Vagina (tissue), 2 donors: Measurements from ENCODE around the gene CNIH2. TPM values are rescaled to one million over a fixed set of nuclear protein-coding genes. Genes with fewer than 3 reads are reported as not detected.
A peak's percentile ranks its signal among the peaks of the same experiment; 100 is the strongest.

Experiments used
- DNase-seq, 2 donors: peaks; one replicate each; pipeline ENCODE4 v3.0.0-alpha.2; 2017; ENCODE audit errors: extremely low spot score in 2 of 2
- H3K27ac ChIP-seq: fragments of 200-600 bp; sonication (generic); one replicate; pipeline ENCODE4 v1.5.1; 2019
- H3K27me3 ChIP-seq: fragments of 200-600 bp; sonication (generic); one replicate; pipeline ENCODE4 v1.5.1; 2019
- H3K36me3 ChIP-seq, 2 donors: fragments of 200-600 bp; sonication (generic); one replicate each; pipeline ENCODE4 v1.5.1; 2017 to 2019
- H3K4me1 ChIP-seq: fragments of 200-600 bp; sonication (generic); one replicate; pipeline ENCODE4 v1.5.1; 2019
- H3K4me3 ChIP-seq, 2 donors: fragments of 200-600 bp; sonication (generic); 1 replicate in 1 of 2; 2 replicates in 1 of 2; pipeline ENCODE4 v1.5.1; 2016 to 2019
- H3K9me3 ChIP-seq: fragments of 200-600 bp; sonication (generic); one replicate; pipeline ENCODE4 v1.5.1; 2019
- CTCF ChIP-seq, 3 experiments: fragments of 450-650 bp in 2 of 3; fragments of 200-600 bp in 1 of 3; sonication (generic) in 1 of 3; IDR thresholded peaks; one replicate each; pipeline ENCODE4 v1.5.1; 2017 to 2019; ENCODE audit warnings: antibody characterized with exemption in 3 of 3, mild to moderate bottlenecking in 2 of 3, moderate library complexity in 2 of 3
- POLR2A ChIP-seq, 2 donors: fragments of 450-650 bp; IDR thresholded peaks; one replicate each; pipeline ENCODE4 v1.6.1; 2017; ENCODE audit warnings: antibody characterized with exemption in 2 of 2, mild to moderate bottlenecking in 2 of 2, moderate library complexity in 2 of 2
- POLR2AphosphoS5 ChIP-seq, 2 donors: sonication (generic); formaldehyde crosslinking; IDR thresholded peaks; one replicate each; pipeline ENCODE4 v1.9.0; 2017; ENCODE audit warnings: antibody characterized with exemption in 2 of 2, mild to moderate bottlenecking in 2 of 2, low read depth in 1 of 2; ENCODE audit not compliant: insufficient read depth in 1 of 2
- intact Hi-C: fragments of 100-400 bp; cut with DNase I; formaldehyde crosslinking; loops from one replicate; pipeline ENCODE4 v1.15.1; 2023
- total RNA-seq: library from RNA; depleted of rRNA; stranded (reverse); fragments of >200 nt; gene quantifications from one replicate; pipeline ENCODE4 v1.2.3, GENCODE V29; 2016

The CNIH2 gene
- total RNA-seq, 1 donor from 2014 or later = 3.2 TPM

- H3K27me3 ChIP-seq = no peaks in the 10 kb centered on the region
- DNase-seq = no peak
- peaks cover 47% of the 10 kb centered on the region for H3K4me1 ChIP-seq
- intact Hi-C loops = loop anchor here (10.0 kb wide), 1 partner anchor 61 kb away; no protein-coding TSS in a partner anchor
- H3K36me3 ChIP-seq = no peaks in the 10 kb centered on the region
- H3K4me3 ChIP-seq = no peak overlapping the region
- no peaks in the 10 kb centered on the region for H3K9me3 ChIP-seq
- H3K27ac ChIP-seq = no peak overlapping the region
- no peak for TF ChIP-seq POLR2AphosphoS5 (IDR thresholded peaks at IDR 0.05; ENCODE audit: insufficient read depth in 1 of 2, low read depth in 1 of 2)
- no peak for TF ChIP-seq CTCF (IDR thresholded peaks at IDR 0.05)
- TF ChIP-seq POLR2A (IDR thresholded peaks at IDR 0.05) = no peak
These were observed 7.4 kb downstream of the CNIH2 start for GRCh38 chr11:66285250-66285947.

DNA sequence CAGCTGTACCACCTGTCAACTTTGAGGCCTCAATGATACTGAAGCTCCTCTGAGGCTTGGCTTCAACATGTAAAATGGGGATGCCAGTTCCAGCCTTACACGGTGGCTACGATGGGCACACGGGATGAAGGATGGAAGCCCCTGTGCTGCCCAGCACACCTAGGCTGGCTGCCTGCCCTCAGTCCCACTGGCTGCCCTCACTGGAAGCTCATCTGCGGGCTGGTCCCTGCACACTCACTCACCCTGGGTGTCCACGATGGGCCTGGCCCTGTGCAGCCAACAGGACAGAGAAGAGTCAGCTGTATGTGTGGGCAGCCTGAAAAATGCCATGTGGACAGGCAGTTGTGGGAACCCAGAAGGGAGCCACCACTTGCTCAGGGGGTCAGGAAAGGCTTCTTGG lies 8.7 kb downstream of the CNIH2 start:
- Histone ChIP-seq H3K4me3 (no peak overlapping the region), H3K27ac (no peak overlapping the region), H3K9me3 (no peaks in the 10 kb centered on the region), H3K36me3 (no peaks in the 10 kb centered on the region), H3K4me1 (peaks cover 47% of the 10 kb centered on the region), H3K27me3 (no peaks in the 10 kb centered on the region)
- intact Hi-C loops = loop anchor here (10.0 kb wide), 1 partner anchor 62 kb away; no protein-coding TSS in a partner anchor
- TF ChIP-seq POLR2AphosphoS5 (IDR thresholded peaks at IDR 0.05; ENCODE audit: insufficient read depth in 1 of 2, low read depth in 1 of 2) (no peak), CTCF (IDR thresholded peaks at IDR 0.05) (no peak), POLR2A (IDR thresholded peaks at IDR 0.05) (no peak)
- DNase-seq = no peak

DNA sequence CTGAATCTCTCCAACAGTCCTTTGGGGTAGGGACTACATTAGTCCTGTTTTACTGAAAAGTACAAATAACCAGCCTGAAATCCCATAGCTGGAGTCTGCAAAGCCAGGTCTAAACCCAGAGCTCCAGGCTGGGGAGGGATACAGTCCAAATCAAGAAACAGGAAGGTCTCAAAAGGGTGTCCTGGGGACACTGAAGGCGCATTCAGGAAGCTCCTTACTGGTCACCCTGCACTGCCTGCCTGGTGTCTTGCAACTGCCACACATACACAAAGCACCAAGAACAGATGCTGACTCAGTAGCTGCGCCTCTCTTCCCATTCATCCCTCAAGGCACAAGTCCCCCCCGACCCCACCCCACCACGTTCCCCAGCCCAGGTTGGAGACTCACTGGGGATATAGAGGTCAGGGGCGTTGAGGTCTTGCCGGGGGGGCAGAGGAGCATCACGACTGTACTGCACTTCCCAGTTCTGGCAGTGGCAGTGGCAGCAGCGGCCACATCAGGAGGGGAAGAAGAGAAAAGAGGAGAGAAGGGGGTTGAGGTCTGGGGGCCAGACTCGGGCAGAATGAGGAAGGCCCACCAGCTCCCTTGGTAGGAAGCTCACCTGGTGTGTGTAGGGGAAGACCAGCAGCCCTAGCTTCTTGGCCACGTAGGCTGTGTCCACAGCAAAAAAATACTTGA lies 9.4 kb downstream of the CNIH2 start:
- Histone ChIP-seq H3K27ac (no peak overlapping the region), H3K4me1 (peaks cover 47% of the 10 kb centered on the region), H3K4me3 (no peak overlapping the region), H3K9me3 (no peaks in the 10 kb centered on the region), H3K27me3 (no peaks in the 10 kb centered on the region), H3K36me3 (no peaks in the 10 kb centered on the region)
- DNase-seq = no peak
- intact Hi-C loops = loop anchor here (10.0 kb wide), 1 partner anchor 63 kb away; no protein-coding TSS in a partner anchor
- TF ChIP-seq CTCF (IDR thresholded peaks at IDR 0.05) (no peak), POLR2A (IDR thresholded peaks at IDR 0.05) (no peak), POLR2AphosphoS5 (IDR thresholded peaks at IDR 0.05; ENCODE audit: insufficient read depth in 1 of 2, low read depth in 1 of 2) (no peak)

- H3K9me3 ChIP-seq = no peaks in the 10 kb centered on the region
- peaks cover 5% of the 10 kb centered on the region for H3K27me3 ChIP-seq
- intact Hi-C loops = loop anchor here (10.0 kb wide), 1 partner anchor 63 kb away; no protein-coding TSS in a partner anchor
- H3K4me3 ChIP-seq = peak overlapping the region; percentile 92 to 98
- peak overlapping the region; percentile 90 for H3K27ac ChIP-seq
- peaks cover 42% of the 10 kb centered on the region for H3K4me1 ChIP-seq
- H3K36me3 ChIP-seq = no peaks in the 10 kb centered on the region
- no peak for DNase-seq
- TF ChIP-seq CTCF (IDR thresholded peaks at IDR 0.05) (no peak), POLR2AphosphoS5 (IDR thresholded peaks at IDR 0.05; ENCODE audit: insufficient read depth in 1 of 2, low read depth in 1 of 2) (no peak), POLR2A (IDR thresholded peaks at IDR 0.05) (no peak)
These were observed 10.1 kb downstream of the CNIH2 start for GRCh38 chr11:66287889-66288670.
